SK-N-SH treated with all-trans-retinoic acid at 6 μM for 48 hours (cell line): ENCODE data around the gene KIF17.
A peak's percentile ranks its signal among the peaks of the same experiment; 100 is the strongest.

ENCODE experiments used
- ATAC-seq: fragments of 200-7000 bp; cut with Tn5 transposase; 3 replicates; pipeline ENCODE4 v1.9.1; 2020; ENCODE audit warnings: mild to moderate bottlenecking, moderate library complexity
- ARNTL ChIP-seq: fragments of 450-650 bp; formaldehyde crosslinking; IDR thresholded peaks from 2 replicates; pipeline ENCODE4 v1.5.0; 2020; ENCODE audit warnings: low read depth, mild to moderate bottlenecking, moderate library complexity, borderline replicate concordance
- BACH2 ChIP-seq: fragments of 250-450 bp; sonication (Bioruptor Pico); IDR thresholded peaks from 2 replicates; pipeline ENCODE4 v1.9.0; 2021; ENCODE audit warnings: mild to moderate bottlenecking, borderline replicate concordance
- CSDC2 ChIP-seq: fragments of 250-450 bp; sonication (Bioruptor Pico); IDR thresholded peaks from 2 replicates; pipeline ENCODE4 v1.5.0; 2020; ENCODE audit warnings: mild to moderate bottlenecking, moderate library complexity
- ESRRG ChIP-seq: fragments of 250-450 bp; sonication (Bioruptor Pico); IDR thresholded peaks from 2 replicates; pipeline ENCODE4 v1.6.1; 2021; ENCODE audit warnings: mild to moderate bottlenecking
- ISL1 ChIP-seq: fragments of 250-450 bp; sonication (Bioruptor Pico); IDR thresholded peaks from 2 replicates; pipeline ENCODE4 v2.1.2; 2022; ENCODE audit warnings: mild to moderate bottlenecking, moderate library complexity
- OSR1 ChIP-seq: fragments of 250-450 bp; sonication (Bioruptor Pico); IDR thresholded peaks from 2 replicates; pipeline ENCODE4 v1.8.0; 2022; ENCODE audit warnings: moderate library complexity, mild to moderate bottlenecking, inconsistent platforms
- PPARA ChIP-seq: fragments of 250-450 bp; sonication (Bioruptor Pico); IDR thresholded peaks from 2 replicates; pipeline ENCODE4 v1.5.0; 2020; ENCODE audit warnings: mild to moderate bottlenecking, borderline replicate concordance
- RARB ChIP-seq: fragments of 250-450 bp; sonication (Bioruptor Pico); IDR thresholded peaks from 2 replicates; pipeline ENCODE4 v1.8.0; 2021; ENCODE audit warnings: mild to moderate bottlenecking, moderate library complexity
- SNAI2 ChIP-seq: fragments of 250-450 bp; sonication (Bioruptor Pico); IDR thresholded peaks from 2 replicates; pipeline ENCODE4 v1.5.0; 2020; ENCODE audit warnings: mild to moderate bottlenecking, moderate library complexity
- TCF4 ChIP-seq: fragments of 250-450 bp; sonication (Bioruptor Pico); IDR thresholded peaks from 2 replicates; pipeline ENCODE4 v1.8.0; 2021; ENCODE audit warnings: mild to moderate bottlenecking, moderate library complexity, borderline replicate concordance
- TOX ChIP-seq: fragments of 250-450 bp; sonication (Bioruptor Pico); IDR thresholded peaks from 2 replicates; pipeline ENCODE4 v1.8.0; 2021; ENCODE audit warnings: mild to moderate bottlenecking, moderate library complexity, borderline replicate concordance
- ZC3H10 ChIP-seq: fragments of 250-450 bp; sonication (Bioruptor Pico); IDR thresholded peaks from 2 replicates; pipeline ENCODE4 v1.5.1; 2021; ENCODE audit warnings: mild to moderate bottlenecking, moderate library complexity
- ZFP3 ChIP-seq: fragments of 250-450 bp; sonication (Bioruptor Pico); IDR thresholded peaks from 2 replicates; pipeline ENCODE4 v1.5.0; 2020; ENCODE audit warnings: mild to moderate bottlenecking, moderate library complexity
- ZFP30 ChIP-seq: fragments of 450-650 bp; formaldehyde crosslinking; IDR thresholded peaks from 2 replicates; pipeline ENCODE4 v1.5.0; 2022; ENCODE audit warnings: mild to moderate bottlenecking, moderate library complexity
- ZNF565 ChIP-seq: fragments of 450-650 bp; formaldehyde crosslinking; conservative IDR thresholded peaks from 2 replicates; pipeline ENCODE4 v1.5.0; 2020; ENCODE audit warnings: low read depth, mild to moderate bottlenecking, moderate library complexity
- ZNF70 ChIP-seq: fragments of 450-650 bp; formaldehyde crosslinking; IDR thresholded peaks from 2 replicates; pipeline ENCODE4 v1.5.0; 2020; ENCODE audit warnings: mild to moderate bottlenecking, moderate library complexity
- ZNF8 ChIP-seq: fragments of 450-650 bp; formaldehyde crosslinking; IDR thresholded peaks from 2 replicates; pipeline ENCODE4 v1.5.0; 2020; ENCODE audit warnings: mild to moderate bottlenecking, moderate library complexity
- TF ChIP-seq, protein P1 (sequence below): fragments of 250-450 bp; sonication (Bioruptor Pico); IDR thresholded peaks from 2 replicates; pipeline ENCODE4 v1.8.0; 2021; ENCODE audit warnings: low read depth, mild to moderate bottlenecking, moderate library complexity, borderline replicate concordance
- TF ChIP-seq, protein P2 (sequence below): fragments of 250-450 bp; sonication (Bioruptor Pico); IDR thresholded peaks from 2 replicates; pipeline ENCODE4 v1.5.0; 2020; ENCODE audit warnings: mild to moderate bottlenecking, moderate library complexity
- TF ChIP-seq, protein P3 (sequence below): fragments of 250-450 bp; sonication (Bioruptor Pico); IDR thresholded peaks from 2 replicates; pipeline ENCODE4 v1.5.1; 2020; ENCODE audit warnings: low read depth, mild to moderate bottlenecking, moderate library complexity
- TF ChIP-seq, protein P4 (sequence below): fragments of 250-450 bp; sonication (Bioruptor Pico); IDR thresholded peaks from 2 replicates; pipeline ENCODE4 v1.5.1; 2021; ENCODE audit warnings: mild to moderate bottlenecking, moderate library complexity

The KIF17 gene

DNA sequence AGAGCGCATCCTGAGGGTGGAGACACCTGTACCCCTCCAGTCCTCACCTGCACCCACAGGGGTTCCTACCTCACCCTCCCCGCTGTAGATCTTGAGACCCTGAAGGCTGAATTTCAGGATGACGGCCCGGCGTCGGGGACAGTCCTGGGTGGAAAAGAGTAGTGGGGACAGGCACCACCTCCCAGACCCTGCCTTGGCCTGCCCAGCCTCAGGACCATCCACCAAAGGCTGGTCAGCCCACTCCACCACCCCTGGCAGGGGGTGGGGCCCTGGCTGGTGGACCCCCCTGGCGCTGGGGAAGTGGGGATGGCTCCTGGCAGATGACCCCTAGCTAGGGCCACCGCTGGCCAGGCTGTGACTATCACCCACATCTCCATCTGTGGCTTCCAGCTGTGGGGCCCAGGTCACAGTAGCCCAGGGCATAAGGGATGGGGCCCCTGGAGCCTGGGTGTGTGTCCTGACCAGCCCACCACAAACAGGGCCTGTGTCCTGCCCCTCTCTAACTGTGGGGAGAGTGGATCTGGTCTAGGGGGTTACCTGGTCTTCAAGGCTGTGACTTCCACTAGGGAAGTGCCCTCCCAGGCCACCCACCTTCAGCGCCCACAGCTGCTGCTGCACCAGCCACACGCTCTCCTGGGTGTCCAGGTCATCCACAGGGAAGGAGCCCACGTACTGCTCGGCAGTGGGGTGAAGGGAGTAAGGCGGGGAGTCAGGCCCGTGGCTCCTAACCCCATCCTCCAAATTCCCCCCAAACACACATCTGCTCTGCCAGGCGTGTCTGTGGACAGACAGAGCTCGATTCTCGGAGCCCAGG, 9.3 kb upstream of the KIF17 start (continued):
- TF ChIP-seq, protein P1, sequence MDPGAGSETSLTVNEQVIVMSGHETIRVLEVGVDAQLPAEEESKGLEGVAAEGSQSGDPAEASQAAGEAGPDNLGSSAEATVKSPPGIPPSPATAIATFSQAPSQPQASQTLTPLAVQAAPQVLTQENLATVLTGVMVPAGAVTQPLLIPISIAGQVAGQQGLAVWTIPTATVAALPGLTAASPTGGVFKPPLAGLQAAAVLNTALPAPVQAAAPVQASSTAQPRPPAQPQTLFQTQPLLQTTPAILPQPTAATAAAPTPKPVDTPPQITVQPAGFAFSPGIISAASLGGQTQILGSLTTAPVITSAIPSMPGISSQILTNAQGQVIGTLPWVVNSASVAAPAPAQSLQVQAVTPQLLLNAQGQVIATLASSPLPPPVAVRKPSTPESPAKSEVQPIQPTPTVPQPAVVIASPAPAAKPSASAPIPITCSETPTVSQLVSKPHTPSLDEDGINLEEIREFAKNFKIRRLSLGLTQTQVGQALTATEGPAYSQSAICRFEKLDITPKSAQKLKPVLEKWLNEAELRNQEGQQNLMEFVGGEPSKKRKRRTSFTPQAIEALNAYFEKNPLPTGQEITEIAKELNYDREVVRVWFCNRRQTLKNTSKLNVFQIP (CRISPR knock-in tag), result no peak
- TF ChIP-seq ZNF8 (CRISPR knock-in tag) (no peak), CSDC2 (CRISPR knock-in tag) (no peak), PPARA (CRISPR knock-in tag) (no peak)

DNA sequence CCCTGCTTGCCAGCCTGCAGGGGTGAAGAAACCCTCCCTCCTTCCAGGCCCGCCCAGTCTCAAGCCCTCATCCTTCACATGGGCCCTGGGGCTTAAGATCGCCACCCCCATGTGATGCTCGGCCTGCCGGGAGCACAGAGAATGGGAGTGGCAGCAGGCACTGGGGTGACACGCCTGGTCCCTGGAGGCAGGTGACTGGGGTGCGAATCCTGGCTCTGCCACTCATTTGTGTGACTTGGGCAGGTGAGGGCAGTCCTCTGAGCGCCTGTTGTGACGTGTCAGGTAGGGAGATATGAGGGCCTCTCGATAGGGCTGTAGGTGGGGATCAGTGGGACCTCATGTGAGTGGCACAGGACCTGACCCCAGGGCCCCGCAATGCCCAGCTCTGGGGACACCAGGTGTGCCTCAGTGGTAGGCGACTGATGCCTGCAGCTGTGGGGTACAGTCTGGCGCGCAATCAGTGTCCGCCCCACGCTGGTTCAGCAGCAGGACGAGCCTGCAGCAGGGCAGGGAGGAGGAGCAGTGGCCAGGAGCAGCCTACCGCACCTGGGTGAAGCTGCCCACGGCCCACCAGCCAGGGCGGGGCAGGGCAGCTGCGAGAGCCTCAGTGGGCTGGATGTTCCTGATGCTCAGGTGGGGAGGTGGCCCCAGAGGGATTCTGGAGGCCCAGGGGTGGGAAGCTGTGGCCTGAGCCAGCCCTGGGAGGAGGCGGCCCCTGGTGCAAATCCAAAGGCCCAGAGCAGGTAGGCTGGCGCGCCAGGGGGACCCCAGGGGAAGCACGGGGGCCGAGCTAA, 8.5 kb upstream of the KIF17 start:
- TF ChIP-seq TCF4 (CRISPR knock-in tag) (no peak), ZNF565 (no peak), ZFP3 (CRISPR knock-in tag) (no peak)
- TF ChIP-seq, protein P2, sequence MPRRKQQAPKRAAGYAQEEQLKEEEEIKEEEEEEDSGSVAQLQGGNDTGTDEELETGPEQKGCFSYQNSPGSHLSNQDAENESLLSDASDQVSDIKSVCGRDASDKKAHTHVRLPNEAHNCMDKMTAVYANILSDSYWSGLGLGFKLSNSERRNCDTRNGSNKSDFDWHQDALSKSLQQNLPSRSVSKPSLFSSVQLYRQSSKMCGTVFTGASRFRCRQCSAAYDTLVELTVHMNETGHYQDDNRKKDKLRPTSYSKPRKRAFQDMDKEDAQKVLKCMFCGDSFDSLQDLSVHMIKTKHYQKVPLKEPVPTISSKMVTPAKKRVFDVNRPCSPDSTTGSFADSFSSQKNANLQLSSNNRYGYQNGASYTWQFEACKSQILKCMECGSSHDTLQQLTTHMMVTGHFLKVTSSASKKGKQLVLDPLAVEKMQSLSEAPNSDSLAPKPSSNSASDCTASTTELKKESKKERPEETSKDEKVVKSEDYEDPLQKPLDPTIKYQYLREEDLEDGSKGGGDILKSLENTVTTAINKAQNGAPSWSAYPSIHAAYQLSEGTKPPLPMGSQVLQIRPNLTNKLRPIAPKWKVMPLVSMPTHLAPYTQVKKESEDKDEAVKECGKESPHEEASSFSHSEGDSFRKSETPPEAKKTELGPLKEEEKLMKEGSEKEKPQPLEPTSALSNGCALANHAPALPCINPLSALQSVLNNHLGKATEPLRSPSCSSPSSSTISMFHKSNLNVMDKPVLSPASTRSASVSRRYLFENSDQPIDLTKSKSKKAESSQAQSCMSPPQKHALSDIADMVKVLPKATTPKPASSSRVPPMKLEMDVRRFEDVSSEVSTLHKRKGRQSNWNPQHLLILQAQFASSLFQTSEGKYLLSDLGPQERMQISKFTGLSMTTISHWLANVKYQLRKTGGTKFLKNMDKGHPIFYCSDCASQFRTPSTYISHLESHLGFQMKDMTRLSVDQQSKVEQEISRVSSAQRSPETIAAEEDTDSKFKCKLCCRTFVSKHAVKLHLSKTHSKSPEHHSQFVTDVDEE (CRISPR knock-in tag), result no peak
- no peak for ATAC-seq

DNA sequence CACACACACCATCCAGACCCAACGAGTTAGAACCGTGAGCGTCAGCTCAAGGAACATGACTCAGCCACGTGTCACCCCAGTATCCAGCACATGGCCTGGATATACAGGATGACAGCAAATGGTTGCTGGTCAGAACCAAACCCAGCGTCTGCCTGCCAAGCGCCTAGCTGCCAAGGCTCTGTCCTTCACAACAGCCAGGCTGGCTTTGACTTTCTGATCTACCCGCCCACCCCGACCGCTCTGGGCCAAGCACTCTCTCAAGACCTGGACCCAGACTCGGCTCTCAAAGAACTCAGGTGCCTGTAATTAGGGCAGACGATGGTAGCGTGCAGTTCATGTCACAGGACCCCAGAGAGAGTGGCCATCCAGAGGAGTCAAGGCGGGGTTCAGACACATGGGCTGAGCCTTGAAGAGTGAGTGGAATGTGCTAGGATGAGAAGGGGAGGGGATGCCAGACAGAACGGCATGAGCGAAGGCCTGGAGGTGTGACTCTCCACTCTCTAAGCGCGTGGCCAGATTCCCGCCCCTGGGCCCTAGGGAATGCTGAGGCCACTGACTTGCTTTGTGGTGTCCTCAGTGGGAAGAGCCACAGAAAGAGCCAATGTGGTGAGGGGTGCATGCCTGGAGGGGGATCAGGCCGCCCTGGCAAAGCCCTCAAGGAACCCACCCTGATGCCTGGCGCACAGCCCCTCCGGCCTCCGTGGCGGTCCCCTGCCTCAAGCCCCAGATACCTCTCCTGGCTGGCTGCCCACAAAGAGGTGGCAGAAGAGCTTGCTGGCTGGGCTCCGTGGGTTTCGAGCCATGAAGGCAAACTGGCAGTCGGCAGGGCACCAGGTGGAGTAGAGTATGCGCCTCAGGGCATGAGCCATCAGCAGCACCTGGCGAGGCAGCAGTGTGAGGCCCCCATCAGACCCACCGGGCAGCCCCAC, 7.6 kb upstream of the KIF17 start:
- ATAC-seq, result peak; percentile 35
- TF ChIP-seq, protein P2 (CRISPR knock-in tag), result no peak
- no peak for TF ChIP-seq ZNF565
- TF ChIP-seq TOX (CRISPR knock-in tag), result no peak
- no peak for TF ChIP-seq ARNTL (CRISPR knock-in tag)
- no peak for TF ChIP-seq OSR1 (CRISPR knock-in tag)
- no peak for TF ChIP-seq ZFP30 (CRISPR knock-in tag)
- TF ChIP-seq TCF4 (CRISPR knock-in tag), result no peak
- TF ChIP-seq ZNF70 (CRISPR knock-in tag), result no peak
- TF ChIP-seq, protein P3, sequence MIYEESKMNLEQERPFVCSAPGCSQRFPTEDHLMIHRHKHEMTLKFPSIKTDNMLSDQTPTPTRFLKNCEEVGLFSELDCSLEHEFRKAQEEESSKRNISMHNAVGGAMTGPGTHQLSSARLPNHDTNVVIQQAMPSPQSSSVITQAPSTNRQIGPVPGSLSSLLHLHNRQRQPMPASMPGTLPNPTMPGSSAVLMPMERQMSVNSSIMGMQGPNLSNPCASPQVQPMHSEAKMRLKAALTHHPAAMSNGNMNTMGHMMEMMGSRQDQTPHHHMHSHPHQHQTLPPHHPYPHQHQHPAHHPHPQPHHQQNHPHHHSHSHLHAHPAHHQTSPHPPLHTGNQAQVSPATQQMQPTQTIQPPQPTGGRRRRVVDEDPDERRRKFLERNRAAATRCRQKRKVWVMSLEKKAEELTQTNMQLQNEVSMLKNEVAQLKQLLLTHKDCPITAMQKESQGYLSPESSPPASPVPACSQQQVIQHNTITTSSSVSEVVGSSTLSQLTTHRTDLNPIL (CRISPR knock-in tag), result no peak
- no peak for TF ChIP-seq ZNF8 (CRISPR knock-in tag)
- TF ChIP-seq ESRRG (CRISPR knock-in tag), result no peak
- no peak for TF ChIP-seq RARB (CRISPR knock-in tag)
- TF ChIP-seq CSDC2 (CRISPR knock-in tag), result no peak
- TF ChIP-seq, protein P1 (CRISPR knock-in tag), result no peak
- no peak for TF ChIP-seq SNAI2
- no peak for TF ChIP-seq ISL1
- TF ChIP-seq BACH2 (CRISPR knock-in tag), result no peak
- no peak for TF ChIP-seq ZC3H10 (CRISPR knock-in tag)
- no peak for TF ChIP-seq ZFP3 (CRISPR knock-in tag)
- TF ChIP-seq, protein P4, sequence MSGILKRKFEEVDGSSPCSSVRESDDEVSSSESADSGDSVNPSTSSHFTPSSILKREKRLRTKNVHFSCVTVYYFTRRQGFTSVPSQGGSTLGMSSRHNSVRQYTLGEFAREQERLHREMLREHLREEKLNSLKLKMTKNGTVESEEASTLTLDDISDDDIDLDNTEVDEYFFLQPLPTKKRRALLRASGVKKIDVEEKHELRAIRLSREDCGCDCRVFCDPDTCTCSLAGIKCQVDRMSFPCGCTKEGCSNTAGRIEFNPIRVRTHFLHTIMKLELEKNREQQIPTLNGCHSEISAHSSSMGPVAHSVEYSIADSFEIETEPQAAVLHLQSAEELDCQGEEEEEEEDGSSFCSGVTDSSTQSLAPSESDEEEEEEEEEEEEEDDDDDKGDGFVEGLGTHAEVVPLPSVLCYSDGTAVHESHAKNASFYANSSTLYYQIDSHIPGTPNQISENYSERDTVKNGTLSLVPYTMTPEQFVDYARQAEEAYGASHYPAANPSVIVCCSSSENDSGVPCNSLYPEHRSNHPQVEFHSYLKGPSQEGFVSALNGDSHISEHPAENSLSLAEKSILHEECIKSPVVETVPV (CRISPR knock-in tag), result no peak
